ENCODE data around the gene CLCA1.

CLCA1 gene

DNA sequence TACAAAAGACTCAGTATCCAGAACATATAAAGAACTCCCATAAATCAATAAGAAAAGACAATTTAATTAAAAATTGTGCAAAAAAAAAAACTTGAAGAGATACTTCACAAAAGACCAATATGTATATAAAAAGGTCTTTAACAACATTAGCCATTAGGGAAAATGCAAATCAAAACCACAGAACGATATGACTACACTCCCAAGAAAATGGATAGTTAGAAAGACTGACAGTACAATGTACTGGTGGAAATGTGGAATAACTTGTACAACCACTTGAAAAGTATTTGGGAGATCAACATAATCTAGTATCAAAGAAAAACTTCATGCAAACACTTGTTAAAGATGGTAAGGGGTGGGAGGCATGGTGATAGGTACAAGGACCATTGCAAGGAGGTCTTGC, 3.9 kb upstream of the CLCA1 start:
- DNase-seq, result peak; percentile 10

GRCh38 chr1:86466109-86466844, 2.5 kb upstream of the CLCA1 start:
- DNase-seq, result no peak

DNA sequence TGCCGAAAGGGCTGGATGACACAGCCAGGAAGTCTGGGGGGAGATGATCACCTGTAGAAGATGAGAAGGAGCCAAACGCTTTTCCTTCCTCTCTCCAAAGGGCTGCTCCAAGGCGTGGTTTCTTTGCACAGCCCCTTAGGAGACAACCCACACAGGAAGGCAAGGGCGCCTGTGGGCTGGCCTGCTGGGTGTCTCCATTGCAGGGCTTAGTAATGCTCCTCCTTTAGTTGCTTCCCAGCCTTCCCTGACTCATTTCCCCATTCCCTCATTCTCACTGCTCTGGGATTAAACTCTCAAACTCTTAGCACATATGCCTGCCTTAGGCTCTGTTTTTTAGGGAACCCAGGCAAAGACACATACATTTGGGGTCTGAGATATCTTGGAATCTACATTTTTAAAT, 1.7 kb upstream of the CLCA1 start:
- no peak for DNase-seq

DNA sequence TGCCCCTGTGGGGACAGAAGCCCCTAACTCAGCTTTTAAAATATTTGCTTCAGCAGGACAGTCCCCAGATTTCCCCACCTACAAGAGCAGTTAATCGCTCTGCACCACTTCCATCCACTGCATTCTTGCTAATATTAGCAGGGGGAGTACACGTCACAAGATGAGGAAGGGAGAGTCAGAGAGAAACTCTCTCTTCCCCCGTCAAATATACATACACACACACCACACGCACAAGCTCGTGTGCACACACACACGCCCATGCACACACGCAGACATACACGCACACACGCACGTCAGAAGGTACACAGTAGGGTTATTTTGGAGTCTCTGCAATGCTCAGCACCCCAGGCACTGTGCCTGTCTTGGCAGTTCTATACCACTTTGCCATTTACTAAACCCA, 2.1 kb downstream of the CLCA1 start:
- DNase-seq, result no peak

DNA sequence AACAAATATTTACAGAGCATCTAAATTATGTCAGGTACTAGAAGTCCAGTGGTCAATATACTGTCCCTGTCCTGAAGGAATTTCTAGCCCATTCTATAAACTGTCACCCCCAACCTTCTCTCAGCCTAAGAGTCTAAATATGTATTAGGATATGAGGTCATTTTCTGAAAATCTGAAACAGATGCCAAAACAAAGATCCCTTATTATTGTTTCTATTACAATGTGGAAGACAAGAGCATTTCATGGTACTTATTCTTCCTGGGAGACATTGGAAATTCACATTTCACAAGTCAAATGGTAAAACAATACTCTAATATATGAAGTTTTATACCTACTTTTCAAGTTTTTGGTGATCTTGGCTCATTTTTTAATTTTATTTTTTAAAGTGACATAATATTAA, 2.6 kb downstream of the CLCA1 start:
- DNase-seq, result no peak

GRCh38 chr1:86472152-86472551, 3.4 kb downstream of the CLCA1 start:
- DNase-seq, result no peak

DNA sequence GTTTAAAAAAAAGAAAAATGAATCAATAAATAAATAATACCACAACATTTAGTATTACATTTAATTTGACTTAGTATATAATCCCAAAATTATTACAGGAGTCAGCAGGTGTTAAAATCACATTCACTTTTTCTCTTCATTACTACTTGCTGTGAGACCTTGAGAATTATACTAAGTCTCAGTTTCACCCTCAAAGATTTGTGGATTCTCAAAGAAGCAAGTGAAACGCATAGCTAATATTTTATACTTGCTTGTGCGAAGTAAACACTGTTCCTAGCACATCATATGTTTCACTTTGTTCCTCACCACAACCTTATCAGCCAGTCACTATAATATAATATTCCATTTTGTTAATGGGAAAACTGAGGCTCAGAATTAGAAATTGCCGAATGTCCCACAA, 4.0 kb downstream of the CLCA1 start:
- DNase-seq, result no peak

DNA sequence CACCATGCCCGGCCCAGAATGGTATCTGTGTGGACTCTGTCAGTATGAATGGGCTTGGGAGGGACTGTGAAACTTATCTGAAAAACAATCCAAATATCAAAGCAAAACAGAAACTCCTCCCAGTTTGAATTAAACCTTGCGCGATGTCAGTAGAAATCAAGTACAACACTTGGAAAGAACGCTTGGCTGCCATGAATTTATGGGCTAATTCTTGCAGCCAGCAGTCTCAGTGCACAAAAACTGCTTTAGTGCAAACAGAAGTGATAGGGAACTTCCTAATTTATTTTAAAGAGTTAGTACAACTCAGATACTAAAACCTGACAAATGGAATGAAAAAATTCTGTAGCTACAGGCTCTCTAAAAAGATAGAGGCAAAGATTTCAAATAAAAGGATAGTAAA, 8.5 kb downstream of the CLCA1 start:
- DNase-seq, result no peak

GRCh38 chr1:86477682-86478081, 9.0 kb downstream of the CLCA1 start:
- DNase-seq, result no peak

- no peak for DNase-seq
Observed at GRCh38 chr1:86478416-86479156, 9.9 kb downstream of the CLCA1 start.

GRCh38 chr1:86481966-86482365, 13.2 kb downstream of the CLCA1 start:
- DNase-seq, result no peak

DNA sequence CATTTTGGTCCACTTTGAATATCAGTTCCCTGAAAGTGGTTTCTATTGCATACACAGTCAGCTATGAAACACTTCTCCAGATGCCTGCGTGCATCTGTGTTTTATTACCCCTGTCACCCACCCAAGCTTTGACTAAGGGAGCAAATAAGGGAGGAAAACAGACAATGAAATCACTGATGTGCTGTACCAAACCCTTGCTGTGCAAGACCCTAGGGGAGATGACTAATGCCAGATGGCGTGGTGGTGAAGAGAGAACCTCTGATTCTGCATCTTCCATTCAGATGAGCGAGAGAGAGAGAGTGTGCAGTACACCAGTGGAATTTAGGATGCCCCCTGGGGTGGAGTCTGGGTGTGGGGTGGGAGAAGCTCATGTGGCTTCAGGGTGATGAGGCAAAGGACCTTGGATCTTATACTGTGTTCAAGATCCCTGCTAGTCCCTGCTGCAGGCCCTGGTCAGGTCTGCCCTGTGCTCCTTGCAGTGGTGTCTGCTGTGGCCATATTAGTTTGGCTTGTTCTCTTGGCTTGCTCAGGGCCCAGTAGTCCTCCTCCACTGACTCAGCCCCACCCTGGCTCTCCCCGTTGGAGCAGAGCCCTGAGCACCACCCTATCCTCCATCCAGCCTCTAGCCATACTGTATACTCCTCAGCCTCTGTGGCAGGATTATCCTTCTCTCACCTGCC, 18.5 kb downstream of the CLCA1 start:
- DNase-seq, result no peak

DNA sequence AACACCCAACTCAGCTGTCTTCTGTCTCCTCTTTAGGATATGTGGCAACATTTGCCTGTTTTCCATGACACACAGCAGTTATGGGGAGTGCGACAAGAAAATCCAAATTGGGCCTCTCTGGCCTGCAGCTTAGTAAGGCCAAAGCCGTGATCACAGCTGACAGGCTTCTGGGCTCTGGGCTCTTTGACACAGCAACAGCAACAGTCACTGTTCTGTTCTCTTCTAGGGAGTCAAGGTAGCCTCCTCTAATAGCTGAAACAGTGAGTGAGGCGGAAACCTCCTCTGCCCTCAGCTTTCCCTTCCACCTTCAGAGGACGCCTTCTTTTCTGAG, 19.0 kb downstream of the CLCA1 start:
- no peak for DNase-seq

DNA sequence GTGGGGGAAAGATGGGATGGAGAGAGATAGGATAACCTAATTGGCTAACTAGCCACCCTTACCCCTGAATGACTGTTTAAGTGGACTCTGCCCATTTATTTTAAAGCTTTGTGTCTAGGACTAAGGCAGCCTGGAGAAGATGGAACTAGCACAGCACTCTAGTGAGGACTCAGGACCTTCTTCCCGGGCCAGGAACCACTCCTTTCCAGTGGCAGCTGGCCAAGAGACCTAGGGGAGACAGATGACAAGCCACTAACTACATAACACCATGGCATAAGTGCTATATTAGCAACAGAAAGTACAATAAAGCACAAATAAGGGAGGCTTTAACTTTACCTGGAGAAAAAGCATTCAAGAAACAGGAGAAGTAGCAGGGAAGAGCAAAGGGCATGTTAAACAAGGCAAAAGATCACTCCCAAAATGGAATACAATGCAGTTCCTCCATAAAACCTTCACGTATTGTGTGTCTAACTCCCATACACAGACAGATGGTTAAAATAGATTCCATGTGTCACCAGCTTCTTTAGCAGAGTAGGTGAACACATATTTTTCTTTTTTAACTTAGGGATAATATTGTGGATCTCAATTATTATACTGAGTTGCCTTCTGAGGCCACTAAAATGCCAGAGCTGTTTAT, 20.6 kb downstream of the CLCA1 start:
- no peak for DNase-seq

DNA sequence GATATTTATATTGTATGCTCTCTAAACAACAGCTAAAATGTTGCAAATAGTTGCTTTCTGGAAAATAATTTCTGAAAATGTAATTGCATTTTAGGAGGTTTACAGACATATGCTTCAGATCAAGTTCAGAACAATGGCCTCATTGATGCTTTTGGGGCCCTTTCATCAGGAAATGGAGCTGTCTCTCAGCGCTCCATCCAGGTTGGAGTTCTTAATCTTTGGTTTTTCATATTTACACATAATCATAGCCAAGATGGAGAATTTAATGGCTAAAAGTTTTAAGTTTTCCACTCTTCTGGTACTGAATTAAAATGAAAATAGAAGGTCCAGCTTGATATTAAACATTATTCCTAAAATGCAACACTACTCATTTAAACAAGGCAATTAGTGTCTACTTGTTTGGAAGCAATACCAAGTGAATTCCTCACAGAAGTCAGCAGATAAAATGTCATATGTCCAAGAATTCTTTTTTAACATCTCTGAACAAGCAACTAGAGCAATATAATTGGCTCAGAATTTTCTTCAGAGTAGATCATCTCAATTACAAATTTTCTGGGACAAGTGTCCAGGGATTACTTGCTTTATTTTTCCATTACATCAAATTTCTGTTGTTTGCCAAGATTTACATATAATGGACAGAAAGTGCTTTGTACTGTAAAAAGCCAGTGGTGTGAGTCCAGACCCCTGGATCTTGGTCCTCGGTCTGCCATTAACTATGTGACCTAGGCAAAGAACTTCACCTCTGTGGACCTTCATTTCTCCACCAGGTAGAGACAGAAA, 22.6 kb downstream of the CLCA1 start:
- no peak for DNase-seq

DNA sequence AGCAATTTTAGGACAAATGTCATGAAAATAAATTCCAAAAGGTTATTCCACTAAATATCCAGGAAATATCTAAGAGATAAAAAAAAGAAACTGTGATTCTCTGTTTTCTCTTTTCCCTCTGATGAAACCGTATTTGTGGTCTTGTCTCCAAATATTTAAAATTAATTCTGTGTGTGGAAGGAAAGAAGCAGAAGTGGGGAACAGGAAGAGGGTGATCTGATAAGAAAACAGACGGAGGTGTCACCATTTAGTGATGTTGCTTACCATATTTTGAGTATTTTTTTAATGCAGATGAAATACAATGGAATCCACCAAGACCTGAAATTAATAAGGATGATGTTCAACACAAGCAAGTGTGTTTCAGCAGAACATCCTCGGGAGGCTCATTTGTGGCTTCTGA, 29.6 kb downstream of the CLCA1 start:
- DNase-seq, result no peak

DNA sequence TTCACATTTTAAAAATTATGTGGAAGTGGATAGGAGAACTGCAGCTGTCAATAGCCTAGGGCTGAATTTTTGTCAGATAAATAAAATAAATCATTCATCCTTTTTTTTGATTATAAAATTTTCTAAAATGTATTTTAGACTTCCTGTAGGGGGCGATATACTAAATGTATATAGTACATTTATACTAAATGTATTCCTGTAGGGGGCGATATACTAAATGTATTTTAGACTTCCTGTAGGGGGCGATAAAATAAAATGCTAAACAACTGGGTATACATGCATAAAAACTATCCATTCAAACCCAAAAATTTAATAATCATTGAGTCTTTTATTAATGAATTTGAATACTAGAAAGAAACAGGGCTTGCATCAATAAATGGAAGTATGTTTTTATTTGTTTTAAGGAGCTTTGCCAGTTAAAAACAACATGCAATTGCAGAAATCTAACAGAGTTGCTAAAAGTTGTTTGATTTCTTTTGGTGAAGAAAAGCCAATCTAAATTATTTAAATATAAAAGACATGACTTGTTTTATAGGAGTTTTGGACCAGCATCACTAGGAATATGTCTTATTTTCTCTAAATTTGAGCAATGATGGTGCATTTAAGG, 31.4 kb downstream of the CLCA1 start:
- DNase-seq, result peak; percentile 75

DNA sequence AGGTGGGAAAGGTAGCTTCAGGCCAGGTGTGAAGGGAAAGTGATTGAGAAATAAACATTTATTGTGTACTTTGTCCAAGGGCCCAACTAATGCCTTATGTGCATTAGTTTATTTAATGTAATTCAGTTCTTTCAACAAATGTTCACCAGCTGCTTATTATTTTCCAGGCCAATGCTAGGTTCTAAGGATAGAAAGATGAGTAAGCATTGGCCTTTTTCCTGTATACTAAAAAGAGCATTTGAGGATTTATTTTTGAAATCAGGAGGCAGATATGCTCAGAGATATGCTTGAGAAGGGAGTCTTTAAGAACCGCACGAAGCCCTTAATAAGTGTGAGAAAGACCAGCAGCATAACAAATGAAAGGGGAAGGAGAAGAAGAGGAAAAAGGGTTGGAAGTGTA, 32.0 kb downstream of the CLCA1 start:
- DNase-seq, result no peak

DNA sequence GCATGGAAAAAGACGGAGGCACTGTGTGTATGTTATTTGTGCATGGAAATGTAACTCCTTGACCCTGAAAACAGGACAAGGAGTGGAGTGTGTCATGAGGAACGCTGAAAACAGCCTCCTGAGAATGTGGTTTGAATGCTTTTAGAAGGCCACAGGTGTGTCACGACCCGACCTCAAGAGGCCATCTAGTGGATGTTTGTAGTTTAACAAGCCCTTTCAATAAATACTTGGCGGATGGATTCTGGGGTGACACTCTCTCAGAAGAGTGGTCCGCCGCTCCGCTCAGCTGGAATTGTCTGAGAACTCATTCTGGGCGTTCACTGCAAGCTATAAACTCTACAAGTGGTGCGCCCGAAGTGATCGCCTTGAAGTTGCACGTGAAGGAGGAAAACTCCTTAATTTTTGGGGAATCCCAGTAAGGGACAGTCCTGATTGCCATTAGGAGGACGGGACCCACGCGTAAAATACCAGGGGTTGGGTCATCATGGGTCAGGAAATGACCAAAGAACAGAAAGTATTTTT, 33.5 kb downstream of the CLCA1 start:
- peak; percentile 57 for DNase-seq

GRCh38 chr1:86502721-86503405, 34.1 kb downstream of the CLCA1 start:
- no peak for DNase-seq

DNA sequence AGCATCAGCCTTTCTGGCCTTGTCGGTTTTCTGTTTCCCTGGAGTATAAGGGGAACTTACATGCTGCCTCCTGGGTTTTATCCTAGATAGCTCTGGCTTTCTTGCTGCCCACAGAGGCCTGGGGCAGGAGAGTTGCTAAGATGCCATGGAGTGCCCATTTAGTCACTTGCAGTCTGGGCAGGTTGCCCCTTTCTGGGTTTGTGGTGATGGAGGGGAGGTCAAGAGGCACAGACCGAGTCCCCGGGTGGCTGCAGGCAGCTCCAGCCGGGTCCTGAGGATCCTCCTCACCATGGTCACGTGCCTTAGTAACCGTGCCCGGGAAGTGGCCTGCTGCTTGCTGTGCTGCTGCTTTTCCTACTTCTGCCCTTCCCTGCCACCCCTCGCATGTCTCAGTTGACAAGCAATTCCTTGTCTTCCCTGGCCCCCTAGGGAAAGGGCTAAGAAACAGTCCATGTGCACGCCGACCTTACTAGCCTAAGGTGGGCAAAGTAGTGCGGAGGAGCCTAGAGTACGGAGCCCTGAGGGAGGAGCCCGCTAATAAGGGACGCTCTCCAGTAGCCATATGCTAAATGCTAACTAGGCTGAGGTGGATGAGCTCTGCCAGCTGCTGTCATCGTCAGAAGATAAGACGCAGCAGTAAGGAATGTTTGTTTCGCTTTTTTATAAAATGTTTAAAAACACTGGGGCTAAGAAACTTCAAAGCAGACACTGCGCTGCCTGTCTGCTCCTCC, 34.8 kb downstream of the CLCA1 start:
- no peak for DNase-seq

Measured in activated CD4-positive, alpha-beta T cell treated with anti-CD3 and anti-CD28 coated beads, Interleukin-2, amount 50 U/mL, for 16 hours (primary cell).